Heart left ventricle (tissue), 13 donors: ENCODE measurements around the gene DPF1.

Source experiments
- POLR2A ChIP-seq, 2 donors: fragments of 450-650 bp; IDR thresholded peaks; one replicate each; pipeline ENCODE4 v1.6.1; 2017; ENCODE audit warnings: antibody characterized with exemption in 2 of 2, mild to moderate bottlenecking in 2 of 2, moderate library complexity in 2 of 2
- TF ChIP-seq, protein P1 (sequence below), 12 donors: fragments of 200-600 bp; sonication (generic) in 4 of 12; IDR thresholded peaks; one replicate each; pipeline versions ENCODE4 v1.5.0 to v1.8.0; 2018 to 2022; ENCODE audit warnings: antibody characterized with exemption in 12 of 12, mild to moderate bottlenecking in 5 of 12
- donor health status: ischemic (EF 13 %, LVEDD 7.1; RV severe dilation, severe dysfunction).
- donor health status: DM: no; HTN: yes; CAD: no.
- donor health status: DM: no; HTN: no; CAD: no.
- donor health status: ischemic (EF 25% LVEDD 6.9; RV normal size, moderate dysfunction).
- donor health status: ischemic (EF 25% LVEDD 5.7; RV mildly dilated, moderate dysfunction).
- donor health status: ischemic (EF 35%, LVEDD 5.7; RV mildly dilated, moderate dysfunction).
- donor health status: nonischemic (EF 11% LVEDD 7.7; RV severe dilation, severe dysfunction).
- donor health status: DM: yes; HTN: yes; CAD: no.
- donor health status: PGD.
- donor health status: ischemic (EF 29% LVEDD 5.4; RV normal size, mild dysfunction).
- donor health status: nonischemic (EF 23%, LVEDD 6.1; RV moderate dilation, normal function).

- TF ChIP-seq, protein P1, sequence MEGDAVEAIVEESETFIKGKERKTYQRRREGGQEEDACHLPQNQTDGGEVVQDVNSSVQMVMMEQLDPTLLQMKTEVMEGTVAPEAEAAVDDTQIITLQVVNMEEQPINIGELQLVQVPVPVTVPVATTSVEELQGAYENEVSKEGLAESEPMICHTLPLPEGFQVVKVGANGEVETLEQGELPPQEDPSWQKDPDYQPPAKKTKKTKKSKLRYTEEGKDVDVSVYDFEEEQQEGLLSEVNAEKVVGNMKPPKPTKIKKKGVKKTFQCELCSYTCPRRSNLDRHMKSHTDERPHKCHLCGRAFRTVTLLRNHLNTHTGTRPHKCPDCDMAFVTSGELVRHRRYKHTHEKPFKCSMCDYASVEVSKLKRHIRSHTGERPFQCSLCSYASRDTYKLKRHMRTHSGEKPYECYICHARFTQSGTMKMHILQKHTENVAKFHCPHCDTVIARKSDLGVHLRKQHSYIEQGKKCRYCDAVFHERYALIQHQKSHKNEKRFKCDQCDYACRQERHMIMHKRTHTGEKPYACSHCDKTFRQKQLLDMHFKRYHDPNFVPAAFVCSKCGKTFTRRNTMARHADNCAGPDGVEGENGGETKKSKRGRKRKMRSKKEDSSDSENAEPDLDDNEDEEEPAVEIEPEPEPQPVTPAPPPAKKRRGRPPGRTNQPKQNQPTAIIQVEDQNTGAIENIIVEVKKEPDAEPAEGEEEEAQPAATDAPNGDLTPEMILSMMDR (IDR thresholded peaks at IDR 0.05) = no peak
- no peak for TF ChIP-seq POLR2A (IDR thresholded peaks at IDR 0.05)
Observed at GRCh38 chr19:38228491-38229439, 4.7 kb upstream of the DPF1 start.
